Calu3 (cell line): Measurements from ENCODE around the gene CNTNAP2. TPM values are rescaled to one million over a fixed set of nuclear protein-coding genes. Genes with fewer than 3 reads are reported as not detected.

ENCODE experiments used
- BruUV-seq: library from RNA; stranded (reverse); fragments of 400-500 nt; replicated peaks from 2 replicates; lab custom pipeline; 2021; lab: Mats Ljungman, UMichigan
- CTCF ChIA-PET: fragments of 300-600 bp; sonication (Branson Sonifier 250); formaldehyde crosslinking; loops from one replicate; lab custom pipeline; 2022; ENCODE audit warnings: antibody characterized with exemption; lab: Charles Lee
- DNase-seq: peaks from one replicate; pipeline ENCODE4 v3.0.0; 2022
- H3K27ac Mint-ChIP-seq: one replicate; pipeline ENCODE4 v1.8.0; 2022; ENCODE audit warnings: mixed read lengths; ENCODE audit not compliant: unreplicated experiment
- H3K27me3 Mint-ChIP-seq: one replicate; pipeline ENCODE4 v1.8.0; 2022; ENCODE audit warnings: mixed read lengths; ENCODE audit not compliant: unreplicated experiment
- H3K36me3 Mint-ChIP-seq: one replicate; pipeline ENCODE4 v1.8.0; 2022; ENCODE audit warnings: mild to moderate bottlenecking, moderate library complexity, mixed read lengths; ENCODE audit not compliant: insufficient read depth, unreplicated experiment
- H3K4me1 Mint-ChIP-seq: one replicate; pipeline ENCODE4 v1.8.0; 2022; ENCODE audit warnings: mild to moderate bottlenecking, low read depth, mixed read lengths; ENCODE audit not compliant: unreplicated experiment
- H3K4me3 Mint-ChIP-seq: one replicate; pipeline ENCODE4 v1.8.0; 2022; ENCODE audit warnings: mild to moderate bottlenecking, low read depth, moderate library complexity, mixed read lengths; ENCODE audit not compliant: unreplicated experiment
- H3K9me3 Mint-ChIP-seq: one replicate; pipeline ENCODE4 v1.8.0; 2022; ENCODE audit warnings: low read depth, mixed read lengths; ENCODE audit not compliant: unreplicated experiment
- CTCF ChIP-seq: fragments of 200-600 bp; IDR thresholded peaks from one replicate; pipeline ENCODE4 v1.8.0; 2022; ENCODE audit warnings: antibody characterized with exemption; ENCODE audit not compliant: unreplicated experiment
- intact Hi-C: fragments of 100-400 bp; cut with micrococcal nuclease; formaldehyde crosslinking; loops from one replicate; pipeline ENCODE4 v1.10.0; 2022; ENCODE audit not compliant: unreplicated experiment
- total RNA-seq: library from RNA; stranded (reverse); gene quantifications from 2 replicates; pipeline ENCODE4 v1.2.3, GENCODE V29; 2022

CNTNAP2 gene
- total RNA-seq, 1 experiment from 2014 or later, result 1.1 TPM

DNA sequence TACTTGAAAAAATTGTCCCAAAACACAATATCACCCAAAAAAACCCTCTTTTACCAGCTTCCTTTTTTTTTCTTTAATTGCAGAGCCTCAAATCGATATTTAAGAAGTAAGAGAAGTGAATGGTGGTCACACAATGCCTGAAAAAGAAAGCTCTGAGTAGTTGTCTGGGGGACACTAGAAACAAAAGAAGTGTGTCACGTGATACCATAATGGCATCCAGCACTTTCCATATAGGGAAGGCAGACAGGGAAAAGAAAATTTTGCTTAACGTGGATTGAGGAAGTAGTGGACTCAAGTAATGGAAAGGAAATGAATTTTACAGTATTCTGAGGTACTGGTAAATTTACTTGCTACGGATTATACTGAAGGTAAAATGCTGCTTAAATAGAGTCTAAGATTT, 1708.1 kb downstream of the CNTNAP2 start:
- no peaks in the 10 kb centered on the region for H3K27me3 Mint-ChIP-seq
- CTCF ChIA-PET, result interaction anchor here (0.6 kb wide), 1 partner anchor 1219 kb away, joined by 3 read pairs; no protein-coding TSS in a partner anchor
- peaks cover 14% of the 10 kb centered on the region for H3K9me3 Mint-ChIP-seq

GRCh38 chr7:147829016-147829415, 1712.4 kb downstream of the CNTNAP2 start:
- no peak for TF ChIP-seq CTCF
- Mint-ChIP-seq H3K4me3 (no peak overlapping the region), H3K27me3 (no peaks in the 10 kb centered on the region), H3K27ac (no peak overlapping the region), H3K9me3 (peaks cover 10% of the 10 kb centered on the region), H3K4me1 (no peaks in the 10 kb centered on the region), H3K36me3 (no peaks in the 10 kb centered on the region)
- no peak for DNase-seq
- no TSS peak for BruUV-seq
- CTCF ChIA-PET, result no interaction called here
- intact Hi-C loops, result no loop called here

More for the DNA sequence above, 1708.1 kb downstream of the CNTNAP2 start:
- no peak for TF ChIP-seq CTCF
- H3K36me3 Mint-ChIP-seq, result no peaks in the 10 kb centered on the region
- DNase-seq, result no peak
- H3K4me3 Mint-ChIP-seq, result no peak overlapping the region
- H3K27ac Mint-ChIP-seq, result no peak overlapping the region
- BruUV-seq, result no TSS peak
- no peaks in the 10 kb centered on the region for H3K4me1 Mint-ChIP-seq
- intact Hi-C loops, result no loop called here

DNA sequence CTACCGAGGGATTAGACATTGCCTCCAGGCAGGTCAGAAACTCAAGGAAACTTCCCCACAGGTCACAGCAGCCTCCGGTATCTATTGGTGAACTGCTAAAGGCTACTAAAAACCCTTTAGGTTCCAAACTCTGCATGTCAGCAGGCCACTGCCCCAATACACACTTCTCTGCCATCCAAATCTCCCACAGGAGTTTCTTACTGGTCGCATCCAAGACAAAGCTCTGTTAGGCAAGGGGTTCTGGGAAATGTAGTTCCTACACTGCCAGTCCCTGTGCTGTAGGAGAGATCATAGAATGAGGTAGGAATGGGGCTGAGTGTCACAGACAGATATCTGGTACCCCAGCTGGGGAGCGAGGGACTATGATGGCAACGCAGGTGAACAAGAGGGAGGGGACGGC, 1717.0 kb downstream of the CNTNAP2 start:
- Mint-ChIP-seq H3K4me3 (no peak overlapping the region), H3K36me3 (no peaks in the 10 kb centered on the region), H3K27ac (no peak overlapping the region), H3K9me3 (peaks cover 19% of the 10 kb centered on the region), H3K4me1 (no peaks in the 10 kb centered on the region), H3K27me3 (no peaks in the 10 kb centered on the region)
- DNase-seq, result no peak
- no TSS peak for BruUV-seq
- CTCF ChIA-PET, result no interaction called here
- intact Hi-C loops, result no loop called here
- no peak for TF ChIP-seq CTCF

GRCh38 chr7:147833970-147834369, 1717.4 kb downstream of the CNTNAP2 start:
- intact Hi-C loops, result no loop called here

More at GRCh38 chr7:147833970-147834369, 1717.4 kb downstream of the CNTNAP2 start:
- no peak overlapping the region for H3K4me3 Mint-ChIP-seq
- H3K27ac Mint-ChIP-seq, result no peak overlapping the region
- TF ChIP-seq CTCF, result no peak
- no TSS peak for BruUV-seq
- H3K4me1 Mint-ChIP-seq, result no peaks in the 10 kb centered on the region
- CTCF ChIA-PET, result no interaction called here
- no peaks in the 10 kb centered on the region for H3K36me3 Mint-ChIP-seq
- no peaks in the 10 kb centered on the region for H3K27me3 Mint-ChIP-seq
- H3K9me3 Mint-ChIP-seq, result peaks cover 21% of the 10 kb centered on the region
- no peak for DNase-seq
